ENCODE data around the gene FSIP1.

The FSIP1 gene

GRCh38 chr15:39641191-39641889 lies 141.3 kb downstream of the FSIP1 start:
- peak in 1 of 2 experiments; percentile 20 for DNase-seq

- no peak for DNase-seq
Measured at GRCh38 chr15:39640665-39641064, 142.0 kb downstream of the FSIP1 start.

DNA sequence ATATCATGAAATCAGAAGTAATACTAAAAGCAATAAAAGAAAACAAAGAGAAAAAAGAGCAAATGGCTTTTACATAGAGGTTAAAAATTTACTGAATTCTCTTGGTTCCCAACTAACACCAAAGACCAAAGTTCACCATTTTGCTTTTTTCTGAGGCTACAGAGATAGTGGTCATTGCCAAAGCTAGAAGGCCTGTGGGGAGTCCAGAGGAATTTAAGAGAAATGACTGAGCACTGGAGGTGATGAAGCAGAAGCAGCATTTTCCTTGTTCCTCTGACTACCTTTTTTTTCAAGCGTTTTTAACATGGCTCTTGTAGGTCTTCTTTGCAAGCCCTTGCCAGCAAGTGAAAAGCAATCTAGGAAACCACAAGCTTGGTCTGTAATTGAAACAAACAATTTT lies 143.6 kb downstream of the FSIP1 start:
- DNase-seq, result no peak

DNA sequence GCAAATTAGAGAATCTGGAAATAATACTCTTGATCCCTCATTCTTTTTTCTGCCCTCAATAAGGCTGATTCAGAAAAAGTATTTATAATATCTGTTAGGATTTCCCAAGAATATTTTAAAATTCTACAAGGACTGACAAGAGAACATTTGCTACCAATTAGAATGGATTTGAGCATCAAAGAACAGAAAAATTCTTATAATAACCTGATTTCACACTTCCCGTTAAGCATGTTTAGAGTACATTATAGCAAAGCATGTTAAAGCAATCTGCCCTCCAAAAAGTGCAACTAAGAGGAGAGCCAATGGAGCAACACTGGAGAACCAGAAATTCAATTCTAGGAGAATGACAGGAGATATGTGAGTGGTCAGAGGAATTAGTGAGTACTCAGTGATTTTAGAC lies 144.6 kb downstream of the FSIP1 start:
- no peak for DNase-seq

GRCh38 chr15:39631357-39631756 lies 151.3 kb downstream of the FSIP1 start:
- DNase-seq, result no peak

- no peak for DNase-seq
Measured at GRCh38 chr15:39629906-39630305, 152.7 kb downstream of the FSIP1 start.

GRCh38 chr15:39629371-39629770 lies 153.3 kb downstream of the FSIP1 start:
- DNase-seq, result no peak

DNA sequence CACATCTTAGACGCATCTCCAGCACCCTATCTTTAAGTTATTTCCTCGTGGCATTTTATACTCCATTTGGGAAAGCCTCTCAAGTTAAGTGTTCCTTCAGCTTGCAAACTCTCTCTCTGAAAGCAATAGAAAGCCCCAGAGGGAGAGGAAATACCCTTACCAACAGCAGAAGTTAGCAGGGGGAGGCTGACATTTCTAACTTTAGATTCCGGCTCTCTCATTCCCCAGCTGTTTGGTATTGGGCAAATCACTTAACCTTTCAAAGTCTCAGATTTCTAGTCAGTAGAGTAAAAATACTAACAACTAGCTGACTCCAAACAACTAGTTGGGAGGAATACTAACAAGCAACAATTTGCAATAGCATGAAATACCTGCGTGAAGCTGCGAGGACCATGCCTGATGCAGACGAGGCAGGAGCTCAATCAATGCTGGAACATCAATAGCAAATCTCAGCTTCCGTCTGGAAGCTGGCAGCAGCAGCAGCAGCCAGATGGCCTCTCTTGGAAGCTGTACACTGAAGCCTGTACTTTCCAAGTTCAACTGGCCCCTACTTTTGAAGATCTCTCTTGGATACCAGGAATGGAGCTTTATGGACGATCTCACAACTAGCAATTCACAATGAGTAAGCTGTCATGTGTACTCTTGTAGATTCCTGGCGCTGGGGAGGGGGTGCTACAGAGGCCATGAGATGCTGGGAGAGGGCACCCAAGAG lies 153.9 kb downstream of the FSIP1 start:
- no peak for DNase-seq

DNA sequence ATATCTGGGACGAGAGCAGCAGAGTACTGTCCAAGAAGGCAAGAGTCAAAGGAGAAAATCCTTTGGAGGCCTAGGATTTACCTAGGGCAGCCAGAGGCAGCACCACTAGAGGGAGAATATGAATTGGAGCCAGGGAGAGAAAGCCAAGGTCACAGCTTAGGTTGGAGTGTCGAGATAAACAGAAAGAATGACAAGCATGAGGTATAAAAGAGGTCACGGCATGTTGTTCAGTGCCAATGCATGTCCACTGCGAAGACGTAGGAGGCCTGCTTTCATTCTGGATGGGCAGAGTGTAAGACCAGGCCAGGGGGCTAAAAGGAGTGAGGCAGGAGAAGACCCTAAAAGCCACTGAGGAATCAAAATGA lies 154.5 kb downstream of the FSIP1 start:
- DNase-seq, result no peak

- DNase-seq, result no peak
Measured at GRCh38 chr15:39627451-39628143, 155.0 kb downstream of the FSIP1 start.

DNA sequence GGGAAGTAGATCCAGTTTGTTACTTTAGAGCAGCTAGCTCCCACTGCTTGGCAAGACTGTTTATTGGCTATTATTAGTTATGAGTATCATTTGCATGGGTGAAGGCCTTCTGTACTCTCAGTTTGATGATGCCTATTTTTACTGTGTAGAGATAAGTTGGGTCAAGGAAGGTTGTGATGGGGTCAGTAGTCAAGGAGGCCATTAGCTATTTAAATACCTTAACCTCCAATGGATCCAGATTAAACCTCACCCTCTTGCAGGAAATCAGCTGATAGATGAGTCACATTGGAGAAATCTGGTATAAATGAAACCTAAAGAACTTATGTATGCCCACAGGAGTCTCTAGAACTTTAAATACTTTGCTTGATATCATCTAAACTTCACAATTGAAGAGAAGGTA lies 156.8 kb downstream of the FSIP1 start:
- no peak for DNase-seq

GRCh38 chr15:39625451-39625850 lies 157.2 kb downstream of the FSIP1 start:
- DNase-seq, result no peak

DNA sequence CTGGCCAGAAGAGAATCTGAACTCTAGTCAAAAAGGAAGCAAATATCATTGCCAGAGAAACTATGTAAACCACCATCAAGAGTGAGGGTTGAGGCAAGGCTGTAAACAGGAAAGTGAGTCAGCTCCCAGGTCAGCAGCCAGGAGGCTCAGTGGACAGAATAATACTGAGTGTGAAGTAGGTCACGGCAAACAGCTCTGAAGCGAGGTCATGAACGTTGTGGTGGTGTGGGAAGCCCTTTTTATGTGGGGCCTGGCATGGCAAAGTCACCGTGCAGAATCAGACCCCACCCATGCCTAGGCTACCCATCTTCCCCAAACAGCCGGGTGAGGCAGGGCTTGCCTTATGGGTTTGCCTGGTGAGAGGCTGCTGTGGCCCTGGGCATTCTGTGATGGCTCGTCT lies 157.8 kb downstream of the FSIP1 start:
- DNase-seq, result no peak

GRCh38 chr15:39623529-39623931 lies 159.1 kb downstream of the FSIP1 start:
- DNase-seq, result no peak

GRCh38 chr15:39622660-39623516 lies 159.8 kb downstream of the FSIP1 start:
- no peak for DNase-seq

GRCh38 chr15:39621976-39622375 lies 160.7 kb downstream of the FSIP1 start:
- no peak for DNase-seq

GRCh38 chr15:39621210-39621609 lies 161.4 kb downstream of the FSIP1 start:
- DNase-seq, result peak; percentile 60 to 67

DNA sequence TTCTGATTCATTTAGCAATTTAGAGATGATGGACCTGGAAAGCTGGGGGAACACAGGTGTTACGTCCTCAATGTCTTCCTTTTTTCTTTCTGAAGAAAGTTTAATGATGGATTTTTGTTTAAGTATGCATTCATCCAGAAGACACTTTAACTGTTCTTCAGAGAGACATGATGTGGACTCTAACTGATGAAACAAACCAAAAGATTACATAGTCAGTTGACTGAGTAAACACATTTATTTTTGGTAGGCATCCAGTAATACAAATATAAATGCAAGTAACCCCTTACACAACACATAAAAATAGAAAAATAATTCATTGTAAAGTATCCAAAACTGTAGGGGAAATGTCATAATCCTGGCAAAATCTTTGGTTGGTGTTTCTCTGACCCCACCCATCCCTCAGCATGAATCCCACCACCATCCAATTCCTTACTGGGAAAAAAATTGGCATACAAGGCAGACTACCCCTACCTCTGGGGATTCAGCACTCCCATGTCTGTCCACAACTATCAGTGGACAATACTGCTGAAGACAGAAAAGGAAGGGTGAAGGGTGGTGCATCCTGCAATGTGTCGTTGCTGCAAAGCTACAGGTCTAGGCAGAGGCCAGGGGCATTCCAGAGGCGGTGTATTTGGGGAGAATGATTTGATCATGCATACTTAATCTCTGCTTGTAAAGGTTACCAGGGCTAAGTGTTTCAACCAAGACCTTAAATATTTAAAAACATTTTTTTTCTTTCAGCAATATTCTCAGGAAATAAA lies 164.4 kb downstream of the FSIP1 start:
- no peak for DNase-seq

GRCh38 chr15:39616731-39617455 lies 165.7 kb downstream of the FSIP1 start:
- DNase-seq, result no peak

- DNase-seq, result no peak
Measured at GRCh38 chr15:39613861-39614260, 168.8 kb downstream of the FSIP1 start.

- no peak for DNase-seq
Measured at GRCh38 chr15:39613271-39613670, 169.4 kb downstream of the FSIP1 start.

GRCh38 chr15:39610665-39611064 lies 172.0 kb downstream of the FSIP1 start:
- no peak for DNase-seq

Measured in SHP77 (cell line).